Activated CD8-positive, alpha-beta T cell treated with anti-CD3 and anti-CD28 coated beads for 36 hours (primary cell): ENCODE data around the gene MSX2. TPM values are rescaled to one million over a fixed set of nuclear protein-coding genes. Genes with fewer than 3 reads are reported as not detected.

Experiments used
- ATAC-seq: fragments of 200-7000 bp; cut with Tn5 transposase; one replicate; pipeline ENCODE4 v1.10.0; 2021; ENCODE audit warnings: mild to moderate bottlenecking, moderate library complexity
- CTCF ChIA-PET: fragments of 350-600 bp; sonication (Branson Sonifier 250); formaldehyde crosslinking; loops from one replicate; lab custom pipeline; 2021; ENCODE audit warnings: antibody characterized with exemption; lab: Charles Lee
- POLR2A ChIA-PET: fragments of 350-600 bp; sonication (Branson Sonifier 250); formaldehyde crosslinking; loops from one replicate; lab custom pipeline; 2021; ENCODE audit warnings: antibody characterized with exemption; lab: Charles Lee
- DNase-seq: peaks from one replicate; pipeline ENCODE4 v3.0.0-alpha.2; 2020
- H3K27ac Mint-ChIP-seq: one replicate; pipeline ENCODE4 v1.8.0; 2021; ENCODE audit warnings: mild to moderate bottlenecking, mixed read lengths
- H3K27me3 Mint-ChIP-seq: one replicate; pipeline ENCODE4 v1.8.0; 2021; ENCODE audit warnings: mixed read lengths
- H3K36me3 Mint-ChIP-seq: one replicate; pipeline ENCODE4 v1.8.0; 2021; ENCODE audit warnings: low read depth, mixed read lengths
- H3K4me1 Mint-ChIP-seq: one replicate; pipeline ENCODE4 v1.8.0; 2021; ENCODE audit warnings: low read depth, mixed read lengths
- H3K4me3 Mint-ChIP-seq: one replicate; pipeline ENCODE4 v1.8.0; 2021; ENCODE audit warnings: mild to moderate bottlenecking, moderate library complexity, mixed read lengths
- H3K9me3 Mint-ChIP-seq: one replicate; pipeline ENCODE4 v1.8.0; 2021; ENCODE audit warnings: mixed read lengths
- intact Hi-C: fragments of 100-400 bp; cut with micrococcal nuclease; formaldehyde crosslinking; loops from one replicate; pipeline ENCODE4 v1.10.0; 2022
- total RNA-seq, 2 experiments: library from RNA; stranded (reverse); gene quantifications; one replicate each; pipeline ENCODE4 v1.2.3, GENCODE V29; 2021
- TF ChIP-seq, protein P1 (sequence below): fragments of 200-600 bp; IDR thresholded peaks from one replicate; pipeline ENCODE4 v1.8.0; 2022; ENCODE audit warnings: antibody characterized with exemption, mild to moderate bottlenecking

Gene MSX2
- total RNA-seq, 2 experiments from 2014 or later, result not detected

DNA sequence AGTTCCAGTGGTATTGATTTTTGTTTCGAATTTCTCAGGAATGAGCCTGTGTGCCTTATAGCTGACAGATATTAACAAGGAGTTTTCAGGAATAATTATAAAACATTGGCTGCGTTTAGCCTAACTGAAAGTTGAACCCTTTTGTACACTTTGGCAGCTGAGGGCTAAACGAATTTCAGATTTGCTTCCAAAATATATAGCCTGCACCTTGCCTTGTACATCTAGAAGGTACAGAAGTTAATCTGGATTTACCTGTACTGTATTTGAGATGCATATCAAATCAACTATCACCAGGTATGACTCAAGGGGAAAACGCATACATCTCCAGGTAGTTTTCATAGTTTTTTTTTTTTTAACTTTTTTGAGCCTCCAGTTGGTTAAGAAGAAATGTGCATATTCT, 1.9 kb upstream of the MSX2 start:
- Mint-ChIP-seq H3K27me3 (peaks cover 78% of the 10 kb centered on the region), H3K4me3 (no peak overlapping the region), H3K9me3 (no peaks in the 10 kb centered on the region), H3K4me1 (peaks cover 4% of the 10 kb centered on the region), H3K27ac (no peak overlapping the region), H3K36me3 (no peaks in the 10 kb centered on the region)
- ATAC-seq, result no peak
- TF ChIP-seq, protein P1, sequence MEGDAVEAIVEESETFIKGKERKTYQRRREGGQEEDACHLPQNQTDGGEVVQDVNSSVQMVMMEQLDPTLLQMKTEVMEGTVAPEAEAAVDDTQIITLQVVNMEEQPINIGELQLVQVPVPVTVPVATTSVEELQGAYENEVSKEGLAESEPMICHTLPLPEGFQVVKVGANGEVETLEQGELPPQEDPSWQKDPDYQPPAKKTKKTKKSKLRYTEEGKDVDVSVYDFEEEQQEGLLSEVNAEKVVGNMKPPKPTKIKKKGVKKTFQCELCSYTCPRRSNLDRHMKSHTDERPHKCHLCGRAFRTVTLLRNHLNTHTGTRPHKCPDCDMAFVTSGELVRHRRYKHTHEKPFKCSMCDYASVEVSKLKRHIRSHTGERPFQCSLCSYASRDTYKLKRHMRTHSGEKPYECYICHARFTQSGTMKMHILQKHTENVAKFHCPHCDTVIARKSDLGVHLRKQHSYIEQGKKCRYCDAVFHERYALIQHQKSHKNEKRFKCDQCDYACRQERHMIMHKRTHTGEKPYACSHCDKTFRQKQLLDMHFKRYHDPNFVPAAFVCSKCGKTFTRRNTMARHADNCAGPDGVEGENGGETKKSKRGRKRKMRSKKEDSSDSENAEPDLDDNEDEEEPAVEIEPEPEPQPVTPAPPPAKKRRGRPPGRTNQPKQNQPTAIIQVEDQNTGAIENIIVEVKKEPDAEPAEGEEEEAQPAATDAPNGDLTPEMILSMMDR, result no peak
- ChIA-PET CTCF (no interaction called here), POLR2A (no interaction called here)
- no peak for DNase-seq
- intact Hi-C loops, result no loop called here

GRCh38 chr5:174723315-174723978, 935 bp upstream of the MSX2 start:
- POLR2A ChIA-PET, result no interaction called here
- TF ChIP-seq, protein P1, result no peak
- H3K4me3 Mint-ChIP-seq, result peak overlapping the region; percentile 49

GRCh38 chr5:174723979-174724483, 351 bp upstream of the MSX2 start:
- no peak for ATAC-seq
- POLR2A ChIA-PET, result no interaction called here
- H3K27me3 Mint-ChIP-seq, result peaks cover 82% of the 10 kb centered on the region
- no peak overlapping the region for H3K27ac Mint-ChIP-seq
- TF ChIP-seq, protein P1, result no peak
- no peaks in the 10 kb centered on the region for H3K9me3 Mint-ChIP-seq
- intact Hi-C loops, result no loop called here
- H3K4me1 Mint-ChIP-seq, result peaks cover 4% of the 10 kb centered on the region
- H3K36me3 Mint-ChIP-seq, result no peaks in the 10 kb centered on the region
- CTCF ChIA-PET, result no interaction called here
- H3K4me3 Mint-ChIP-seq, result peak overlapping the region; percentile 49
- no peak for DNase-seq

More at GRCh38 chr5:174723315-174723978, 935 bp upstream of the MSX2 start:
- Mint-ChIP-seq H3K4me1 (peaks cover 4% of the 10 kb centered on the region), H3K36me3 (no peaks in the 10 kb centered on the region), H3K27me3 (peaks cover 83% of the 10 kb centered on the region), H3K27ac (no peak overlapping the region), H3K9me3 (no peaks in the 10 kb centered on the region)
- CTCF ChIA-PET, result interaction anchor here (0.9 kb wide), 1 partner anchor 304 kb away, joined by 3 read pairs; no protein-coding TSS in a partner anchor
- ATAC-seq (no peak), DNase-seq (no peak)
- intact Hi-C loops, result no loop called here

GRCh38 chr5:174725261-174725990, 1.0 kb downstream of the MSX2 start:
- Mint-ChIP-seq H3K9me3 (no peaks in the 10 kb centered on the region), H3K4me3 (peak overlapping the region; percentile 26), H3K27me3 (peaks cover 79% of the 10 kb centered on the region), H3K4me1 (peaks cover 4% of the 10 kb centered on the region), H3K36me3 (no peaks in the 10 kb centered on the region), H3K27ac (no peak overlapping the region)
- TF ChIP-seq, protein P1, result no peak
- intact Hi-C loops, result no loop called here
- ChIA-PET CTCF (no interaction called here), POLR2A (no interaction called here)
- DNase-seq (no peak), ATAC-seq (no peak)
